Activated B cell treated with CpG ODN at 0.5 μM for 24 hours (primary cell): ENCODE measurements around the gene SYCP2L. TPM values are rescaled to one million over a fixed set of nuclear protein-coding genes. Genes with fewer than 3 reads are reported as not detected.
"Not testable (repeated sequence)": the region's sequence is repeated elsewhere in the genome, so short reads cannot be mapped to it uniquely, and the experiment has no call there.

Experiments
- ATAC-seq: fragments of 200-7000 bp; cut with Tn5 transposase; one replicate; pipeline ENCODE4 v1.10.0; 2021; ENCODE audit warnings: low read depth, mild to moderate bottlenecking, moderate library complexity
- CTCF ChIA-PET: fragments of 350-600 bp; sonication (Branson Sonifier 250); formaldehyde crosslinking; loops from one replicate; lab custom pipeline; 2021; ENCODE audit warnings: antibody characterized with exemption; lab: Charles Lee
- POLR2A ChIA-PET: fragments of 350-600 bp; sonication (Branson Sonifier 250); formaldehyde crosslinking; loops from one replicate; lab custom pipeline; 2021; ENCODE audit warnings: antibody characterized with exemption; lab: Charles Lee
- DNase-seq: peaks from one replicate; pipeline ENCODE4 v3.0.0; 2022
- H3K27ac Mint-ChIP-seq: one replicate; pipeline ENCODE4 v1.8.0; 2020; ENCODE audit warnings: mixed read lengths
- H3K27me3 Mint-ChIP-seq: one replicate; pipeline ENCODE4 v1.8.0; 2021; ENCODE audit warnings: mixed read lengths
- H3K36me3 Mint-ChIP-seq: one replicate; pipeline ENCODE4 v1.8.0; 2021; ENCODE audit warnings: low read depth, mixed read lengths
- H3K4me1 Mint-ChIP-seq: one replicate; pipeline ENCODE4 v1.8.0; 2021; ENCODE audit warnings: mixed read lengths
- H3K4me3 Mint-ChIP-seq: one replicate; pipeline ENCODE4 v1.8.0; 2020; ENCODE audit warnings: mild to moderate bottlenecking, mixed read lengths
- H3K9me3 Mint-ChIP-seq: one replicate; pipeline ENCODE4 v1.8.0; 2020; ENCODE audit warnings: mixed read lengths
- CTCF ChIP-seq: fragments of 200-600 bp; IDR thresholded peaks from one replicate; pipeline ENCODE4 v1.8.0; 2022; ENCODE audit warnings: antibody characterized with exemption, mild to moderate bottlenecking
- intact Hi-C: fragments of 100-400 bp; cut with micrococcal nuclease; formaldehyde crosslinking; loops from one replicate; pipeline ENCODE4 v1.15.1; 2024
- total RNA-seq: library from RNA; stranded (reverse); gene quantifications from 2 replicates; pipeline ENCODE4 v1.2.3, GENCODE V29; 2022

Gene SYCP2L
- total RNA-seq, 1 donor from 2014 or later: 0.13 TPM

- H3K27me3 Mint-ChIP-seq: peaks cover 47% of the 10 kb centered on the region
- intact Hi-C loops: no loop called here
- TF ChIP-seq CTCF: no peak
Measured at GRCh38 chr6:10877871-10878270, 9.0 kb upstream of the SYCP2L start.

GRCh38 chr6:10880366-10880765 lies 6.5 kb upstream of the SYCP2L start:
- Mint-ChIP-seq H3K9me3 (no peaks in the 10 kb centered on the region), H3K36me3 (no peaks in the 10 kb centered on the region), H3K27ac (no peak overlapping the region), H3K27me3 (peaks cover 49% of the 10 kb centered on the region), H3K4me3 (no peak overlapping the region), H3K4me1 (peaks cover 14% of the 10 kb centered on the region)
- ChIA-PET CTCF (no interaction called here), POLR2A (no interaction called here)
- no peak for ATAC-seq
- no peak for TF ChIP-seq CTCF
- DNase-seq: no peak
- intact Hi-C loops: loop anchor here (10.0 kb wide), 1 partner anchor 784 kb away; no protein-coding TSS in a partner anchor

More at GRCh38 chr6:10877871-10878270, 9.0 kb upstream of the SYCP2L start:
- no peaks in the 10 kb centered on the region for H3K9me3 Mint-ChIP-seq
- no peaks in the 10 kb centered on the region for H3K36me3 Mint-ChIP-seq
- no peak overlapping the region for H3K4me3 Mint-ChIP-seq
- CTCF ChIA-PET: no interaction called here
- DNase-seq: no peak
- H3K27ac Mint-ChIP-seq: no peak overlapping the region
- POLR2A ChIA-PET: interaction anchor here (0.6 kb wide), 1 partner anchor 31 kb away, joined by 9 read pairs; no protein-coding TSS in a partner anchor
- peaks cover 10% of the 10 kb centered on the region for H3K4me1 Mint-ChIP-seq
- ATAC-seq: no peak

- H3K27ac Mint-ChIP-seq, POLR2A ChIA-PET, H3K4me3 Mint-ChIP-seq, H3K9me3 Mint-ChIP-seq, DNase-seq, H3K36me3 Mint-ChIP-seq, CTCF ChIA-PET, ATAC-seq: not testable (repeated sequence)
- Mint-ChIP-seq H3K27me3 (peaks cover 61% of the 10 kb centered on the region), H3K4me1 (peaks cover 21% of the 10 kb centered on the region)
- intact Hi-C loops: loop anchor here (10.0 kb wide), 1 partner anchor 783 kb away; no protein-coding TSS in a partner anchor
Measured at GRCh38 chr6:10882253-10882630, 4.6 kb upstream of the SYCP2L start.

GRCh38 chr6:10882657-10883171 lies 4.1 kb upstream of the SYCP2L start:
- CTCF ChIA-PET: interaction anchor here (0.7 kb wide), 1 partner anchor 134 kb away, joined by 3 read pairs; no protein-coding TSS in a partner anchor
- Mint-ChIP-seq H3K4me3 (peak overlapping the region; percentile 28), H3K9me3 (no peaks in the 10 kb centered on the region), H3K36me3 (no peaks in the 10 kb centered on the region), H3K4me1 (peaks cover 24% of the 10 kb centered on the region), H3K27ac (no peak overlapping the region), H3K27me3 (peaks cover 64% of the 10 kb centered on the region)
- DNase-seq (no peak), ATAC-seq (no peak)
- POLR2A ChIA-PET: no interaction called here
- no peak for TF ChIP-seq CTCF
- intact Hi-C loops: loop anchor here (10.0 kb wide), 1 partner anchor 782 kb away; no protein-coding TSS in a partner anchor

GRCh38 chr6:10883312-10884244 lies 3.3 kb upstream of the SYCP2L start:
- POLR2A ChIA-PET: no interaction called here
- Mint-ChIP-seq H3K9me3 (no peaks in the 10 kb centered on the region), H3K36me3 (no peaks in the 10 kb centered on the region), H3K27ac (no peak overlapping the region), H3K27me3 (peaks cover 65% of the 10 kb centered on the region), H3K4me1 (peaks cover 28% of the 10 kb centered on the region), H3K4me3 (no peak overlapping the region)
- intact Hi-C loops: loop anchor here (10.0 kb wide), 1 partner anchor 781 kb away; no protein-coding TSS in a partner anchor
- DNase-seq (no peak), ATAC-seq (no peak)
- CTCF ChIA-PET: interaction anchor here (0.7 kb wide), 1 partner anchor 135 kb away, joined by 3 read pairs; no protein-coding TSS in a partner anchor
- no peak for TF ChIP-seq CTCF
